Type B pancreatic cell (in vitro differentiated cells): ENCODE results near the gene UNC93A. TPM values are rescaled to one million over a fixed set of nuclear protein-coding genes. Genes with fewer than 3 reads are reported as not detected.

Experiments
- DNase-seq: peaks from one replicate; pipeline ENCODE4 v3.0.0; 2021; ENCODE audit warnings: mixed read lengths; ENCODE audit not compliant: unreplicated experiment; ENCODE audit errors: extremely low spot score
- H3K27ac Mint-ChIP-seq: 2 replicates; pipeline ENCODE4 v1.8.0; 2021; ENCODE audit warnings: mild to moderate bottlenecking, mixed read lengths
- H3K27me3 Mint-ChIP-seq: 2 replicates; pipeline ENCODE4 v1.8.0; 2021; ENCODE audit warnings: mixed read lengths
- H3K36me3 Mint-ChIP-seq: 2 replicates; pipeline ENCODE4 v1.8.0; 2021; ENCODE audit warnings: mixed read lengths
- H3K4me1 Mint-ChIP-seq: one replicate; pipeline ENCODE4 v1.8.0; 2021; ENCODE audit warnings: mixed read lengths; ENCODE audit not compliant: unreplicated experiment
- H3K4me3 Mint-ChIP-seq: 2 replicates; pipeline ENCODE4 v1.8.0; 2021; ENCODE audit warnings: mild to moderate bottlenecking, mixed read lengths
- H3K9me3 Mint-ChIP-seq: 2 replicates; pipeline ENCODE4 v1.8.0; 2021; ENCODE audit warnings: mixed read lengths
- CTCF ChIP-seq: fragments of 200-600 bp; sonication (generic); conservative IDR thresholded peaks from 2 replicates; pipeline ENCODE4 v1.5.0; 2021; ENCODE audit warnings: antibody characterized with exemption, mild to moderate bottlenecking
- total RNA-seq: library from RNA; stranded (reverse); gene quantifications from 2 replicates; pipeline ENCODE4 v1.2.1, GENCODE V29; 2021; ENCODE audit warnings: low replicate concordance

UNC93A gene
- total RNA-seq, 1 donor from 2014 or later, result 3.7 TPM

GRCh38 chr6:167331565-167331964, 40.5 kb downstream of the UNC93A start:
- no peaks in the 10 kb centered on the region for H3K36me3 Mint-ChIP-seq
- no peak overlapping the region for H3K27ac Mint-ChIP-seq
- DNase-seq, result no peak
- H3K9me3 Mint-ChIP-seq, result no peaks in the 10 kb centered on the region
- no peaks in the 10 kb centered on the region for H3K27me3 Mint-ChIP-seq
- H3K4me3 Mint-ChIP-seq, result no peak overlapping the region
- H3K4me1 Mint-ChIP-seq, result no peaks in the 10 kb centered on the region
- TF ChIP-seq CTCF, result no peak

- Mint-ChIP-seq H3K4me1 (peaks cover 10% of the 10 kb centered on the region), H3K36me3 (peaks cover 4% of the 10 kb centered on the region), H3K27ac (no peak overlapping the region), H3K9me3 (no peaks in the 10 kb centered on the region), H3K27me3 (peaks cover 10% of the 10 kb centered on the region), H3K4me3 (no peak overlapping the region)
- TF ChIP-seq CTCF, result no peak
- no peak for DNase-seq
Observed at GRCh38 chr6:167336844-167337630, 45.9 kb downstream of the UNC93A start.

- no peak for DNase-seq
- no peak overlapping the region for H3K27ac Mint-ChIP-seq
- TF ChIP-seq CTCF, result no peak
- H3K9me3 Mint-ChIP-seq, result no peaks in the 10 kb centered on the region
- peaks cover 4% of the 10 kb centered on the region for H3K36me3 Mint-ChIP-seq
- peaks cover 10% of the 10 kb centered on the region for H3K27me3 Mint-ChIP-seq
- H3K4me3 Mint-ChIP-seq, result no peak overlapping the region
- peaks cover 14% of the 10 kb centered on the region for H3K4me1 Mint-ChIP-seq
Observed at GRCh38 chr6:167337675-167338449, 46.7 kb downstream of the UNC93A start.

GRCh38 chr6:167338541-167339117, 47.5 kb downstream of the UNC93A start:
- H3K4me3 Mint-ChIP-seq, result no peak overlapping the region
- H3K9me3 Mint-ChIP-seq, result no peaks in the 10 kb centered on the region
- peaks cover 10% of the 10 kb centered on the region for H3K27me3 Mint-ChIP-seq
- DNase-seq, result no peak
- H3K4me1 Mint-ChIP-seq, result peaks cover 14% of the 10 kb centered on the region
- TF ChIP-seq CTCF, result no peak
- no peak overlapping the region for H3K27ac Mint-ChIP-seq
- peaks cover 4% of the 10 kb centered on the region for H3K36me3 Mint-ChIP-seq

GRCh38 chr6:167341038-167341583, 50.0 kb downstream of the UNC93A start:
- Mint-ChIP-seq H3K27ac (no peak overlapping the region), H3K4me3 (no peak overlapping the region), H3K36me3 (peaks cover 4% of the 10 kb centered on the region), H3K4me1 (peaks cover 14% of the 10 kb centered on the region), H3K9me3 (no peaks in the 10 kb centered on the region), H3K27me3 (peaks cover 11% of the 10 kb centered on the region)
- TF ChIP-seq CTCF, result no peak
- no peak for DNase-seq
